PC-9 (cell line): ENCODE measurements around the gene TNIK. TPM values are rescaled to one million over a fixed set of nuclear protein-coding genes. Genes with fewer than 3 reads are reported as not detected.

Source experiments
- BruUV-seq: library from RNA; stranded (reverse); fragments of 400-500 nt; replicated peaks from 2 replicates; lab custom pipeline; 2021; lab: Mats Ljungman, UMichigan
- CTCF ChIA-PET: fragments of 300-600 bp; sonication (Branson Sonifier 250); formaldehyde crosslinking; loops from one replicate; lab custom pipeline; 2022; ENCODE audit warnings: antibody characterized with exemption; lab: Charles Lee
- POLR2A ChIA-PET: fragments of 300-600 bp; sonication (Branson Sonifier 250); formaldehyde crosslinking; loops from one replicate; lab custom pipeline; 2022; ENCODE audit warnings: antibody characterized with exemption; ENCODE audit not compliant: unreplicated experiment; lab: Charles Lee
- DNase-seq, 2 experiments: peaks; one replicate each; pipeline versions ENCODE4 v3.0.0 to v3.0.0-alpha.2; 2015 to 2022; ENCODE audit warnings: mixed read lengths in 1 of 2
- H2AFZ ChIP-seq: fragments of 200-600 bp; sonication (generic); 2 replicates; pipeline ENCODE4 v1.8.1; 2017; ENCODE audit warnings: antibody characterized with exemption
- H3F3A ChIP-seq: fragments of 200-600 bp; sonication (generic); 2 replicates; pipeline ENCODE4 v1.8.1; 2017; ENCODE audit warnings: antibody characterized with exemption, mild to moderate bottlenecking, low read depth; ENCODE audit not compliant: insufficient read depth
- H3K27ac ChIP-seq: fragments of 200-600 bp; sonication (generic); 2 replicates; pipeline ENCODE4 v1.6.1; 2016; ENCODE audit warnings: mixed run types
- H3K27me3 ChIP-seq: fragments of 200-600 bp; sonication (generic); 2 replicates; pipeline ENCODE4 v1.6.1; 2016; ENCODE audit warnings: low read depth, mixed run types; ENCODE audit not compliant: insufficient read depth
- H3K36me3 ChIP-seq: fragments of 200-600 bp; sonication (generic); 2 replicates; pipeline ENCODE4 v1.6.1; 2016; ENCODE audit warnings: low read depth, mixed run types
- H3K4me1 ChIP-seq: fragments of 200-600 bp; sonication (generic); replicated peaks from 2 replicates; pipeline ENCODE4 v1.6.1; 2016; ENCODE audit warnings: mixed run types; ENCODE audit not compliant: insufficient read depth
- H3K4me2 ChIP-seq: fragments of 200-600 bp; sonication (generic); 2 replicates; pipeline ENCODE4 v1.6.1; 2017; ENCODE audit warnings: mixed run types
- H3K4me3 ChIP-seq: fragments of 200-600 bp; sonication (generic); 2 replicates; pipeline ENCODE4 v1.6.1; 2016; ENCODE audit warnings: mixed run types
- H3K79me2 ChIP-seq: fragments of 200-600 bp; sonication (generic); 2 replicates; pipeline ENCODE4 v1.6.1; 2017; ENCODE audit warnings: low read depth, mixed run types
- H3K9me2 ChIP-seq: fragments of 200-600 bp; sonication (generic); 2 replicates; pipeline ENCODE4 v1.8.1; 2017; ENCODE audit warnings: mild to moderate bottlenecking; ENCODE audit not compliant: insufficient read depth
- H3K9me3 ChIP-seq: fragments of 200-600 bp; sonication (generic); 2 replicates; pipeline ENCODE4 v1.8.1; 2016; ENCODE audit warnings: low read depth; ENCODE audit not compliant: insufficient read depth
- H4K20me1 ChIP-seq: fragments of 200-600 bp; sonication (generic); 2 replicates; pipeline ENCODE4 v1.8.1; 2017; ENCODE audit not compliant: insufficient read depth
- CTCF ChIP-seq: fragments of 200-600 bp; sonication (generic); conservative IDR thresholded peaks from 2 replicates; pipeline ENCODE4 v1.6.1; 2017; ENCODE audit warnings: mixed run types, antibody characterized with exemption, mild to moderate bottlenecking, moderate library complexity
- EZH2 ChIP-seq: fragments of 200-600 bp; sonication (generic); IDR thresholded peaks from 2 replicates; pipeline ENCODE4 v1.8.0; 2017; ENCODE audit warnings: antibody characterized with exemption, low read depth
- intact Hi-C: fragments of 100-400 bp; cut with micrococcal nuclease; formaldehyde crosslinking; loops from one replicate; pipeline ENCODE4 v1.10.0; 2022; ENCODE audit not compliant: unreplicated experiment
- total RNA-seq: library from RNA; stranded (reverse); gene quantifications from 2 replicates; pipeline ENCODE4 v1.2.3, GENCODE V29; 2021

Gene TNIK
- total RNA-seq, 1 experiment from 2014 or later = 30.7 TPM

- intact Hi-C loops = no loop called here
- Histone ChIP-seq H3K9me3 (peaks cover 5% of the 10 kb centered on the region; the same call in 1 of the 2 replicates), H3K9me2 (0 out of 2 replicates have a peak, but pooled peaks cover 5% of the 10 kb centered on the region), H4K20me1 (no peaks in the 10 kb centered on the region), H3F3A (no peaks in the 10 kb centered on the region), H3K27ac (no peak overlapping the region), H2AFZ (no peak overlapping the region), H3K4me3 (no peak overlapping the region), H3K79me2 (no peaks in the 10 kb centered on the region), H3K4me2 (no peak overlapping the region), H3K36me3 (peaks cover 21% of the 10 kb centered on the region), H3K4me1 (no peaks in the 10 kb centered on the region), H3K27me3 (no peaks in the 10 kb centered on the region)
- ChIA-PET POLR2A (interaction anchor here (0.5 kb wide), 1 partner anchor 18 kb away, joined by 11 read pairs; no protein-coding TSS in a partner anchor), CTCF (no interaction called here)
- no peak for DNase-seq
- no TSS peak for BruUV-seq
- TF ChIP-seq EZH2 (no peak), CTCF (no peak)
Measured at GRCh38 chr3:171225165-171225564, 235.0 kb downstream of the TNIK start.

GRCh38 chr3:171223396-171223795 lies 236.8 kb downstream of the TNIK start:
- H3K9me2 ChIP-seq = 0 out of 2 replicates have a peak, but pooled peaks cover 5% of the 10 kb centered on the region
- H2AFZ ChIP-seq = no peak overlapping the region
- H3F3A ChIP-seq = no peaks in the 10 kb centered on the region
- no peak for DNase-seq
- no peak overlapping the region for H3K4me2 ChIP-seq
- POLR2A ChIA-PET = no interaction called here
- no peak for TF ChIP-seq EZH2
- no peak for TF ChIP-seq CTCF
- intact Hi-C loops = no loop called here
- H3K27ac ChIP-seq = no peak overlapping the region
- H3K9me3 ChIP-seq = peaks cover 5% of the 10 kb centered on the region; the same call in 1 of the 2 replicates
- H3K27me3 ChIP-seq = no peaks in the 10 kb centered on the region
- H4K20me1 ChIP-seq = no peaks in the 10 kb centered on the region
- peaks cover 21% of the 10 kb centered on the region for H3K36me3 ChIP-seq
- CTCF ChIA-PET = no interaction called here
- no peak overlapping the region for H3K4me3 ChIP-seq
- no peaks in the 10 kb centered on the region for H3K4me1 ChIP-seq
- no TSS peak for BruUV-seq
- H3K79me2 ChIP-seq = no peaks in the 10 kb centered on the region

- POLR2A ChIA-PET = interaction anchor here (0.6 kb wide), 1 partner anchor 58 kb away, joined by 3 read pairs; no protein-coding TSS in a partner anchor
Measured at GRCh38 chr3:171222995-171223394, 237.2 kb downstream of the TNIK start.

GRCh38 chr3:171221597-171221996 lies 238.6 kb downstream of the TNIK start:
- Histone ChIP-seq H3K4me3 (no peak overlapping the region), H4K20me1 (no peaks in the 10 kb centered on the region), H3K79me2 (no peaks in the 10 kb centered on the region), H3K9me3 (peaks cover 5% of the 10 kb centered on the region; the same call in 1 of the 2 replicates), H3K27ac (no peak overlapping the region), H3K27me3 (no peaks in the 10 kb centered on the region), H2AFZ (no peak overlapping the region), H3K4me1 (no peaks in the 10 kb centered on the region), H3F3A (no peaks in the 10 kb centered on the region), H3K36me3 (peaks cover 11% of the 10 kb centered on the region), H3K9me2 (no peaks in the 10 kb centered on the region), H3K4me2 (no peak overlapping the region)
- DNase-seq = no peak
- ChIA-PET CTCF (no interaction called here), POLR2A (no interaction called here)
- BruUV-seq = no TSS peak
- intact Hi-C loops = no loop called here
- TF ChIP-seq CTCF (no peak), EZH2 (no peak)

More at GRCh38 chr3:171222995-171223394, 237.2 kb downstream of the TNIK start:
- Histone ChIP-seq H3K4me2 (no peak overlapping the region), H3K27ac (no peak overlapping the region), H3K36me3 (peaks cover 20% of the 10 kb centered on the region), H3K9me3 (peaks cover 5% of the 10 kb centered on the region; the same call in 1 of the 2 replicates), H3K27me3 (no peaks in the 10 kb centered on the region), H3K4me3 (no peak overlapping the region), H3K9me2 (0 out of 2 replicates have a peak, but pooled peaks cover 3% of the 10 kb centered on the region), H4K20me1 (no peaks in the 10 kb centered on the region), H3F3A (no peaks in the 10 kb centered on the region), H2AFZ (no peak overlapping the region), H3K79me2 (no peaks in the 10 kb centered on the region), H3K4me1 (no peaks in the 10 kb centered on the region)
- intact Hi-C loops = no loop called here
- no peak for TF ChIP-seq EZH2
- DNase-seq = no peak
- BruUV-seq = no TSS peak
- CTCF ChIA-PET = no interaction called here
